Kidney epithelial cell (primary cell): Measurements from ENCODE around the gene RAPGEFL1. TPM values are rescaled to one million over a fixed set of nuclear protein-coding genes. Genes with fewer than 3 reads are reported as not detected.
"Not testable (repeated sequence)": the region's sequence is repeated elsewhere in the genome, so short reads cannot be mapped to it uniquely, and the experiment has no call there.

Experiments used
- DNase-seq: peaks from one replicate; pipeline ENCODE4 v3.0.0-alpha.2; 2010; ENCODE audit warnings: low read depth
- H3K27me3 ChIP-seq: 2 replicates; pipeline ENCODE4 v1.6.0; 2011; ENCODE audit warnings: low read length; ENCODE audit not compliant: control insufficient read depth, insufficient read depth
- H3K36me3 ChIP-seq: 2 replicates; pipeline ENCODE4 v1.5.1; 2011; ENCODE audit warnings: low read length; ENCODE audit not compliant: control insufficient read depth, insufficient read depth
- H3K4me3 ChIP-seq: 2 replicates; pipeline ENCODE4 v1.5.1; 2011; ENCODE audit warnings: low read depth, mild to moderate bottlenecking, control low read depth, low read length
- total RNA-seq: library from RNA; depleted of rRNA; stranded (reverse); fragments of >200 nt; gene quantifications from 2 replicates; pipeline ENCODE4 v1.2.3, GENCODE V29; 2015
- TF ChIP-seq, protein P1 (sequence below): IDR thresholded peaks from 2 replicates; pipeline ENCODE4 v1.5.1; 2011; ENCODE audit warnings: mild to moderate bottlenecking, moderate library complexity, low read length, control low read depth, inconsistent platforms; ENCODE audit not compliant: insufficient read depth, poor library complexity, severe bottlenecking

The RAPGEFL1 gene
- total RNA-seq, 1 donor from 2014 or later: 3.4 TPM

- Histone ChIP-seq H3K27me3 (no peaks in the 10 kb centered on the region), H3K4me3 (no peak overlapping the region), H3K36me3 (no peaks in the 10 kb centered on the region)
- DNase-seq: no peak
- TF ChIP-seq, protein P1, sequence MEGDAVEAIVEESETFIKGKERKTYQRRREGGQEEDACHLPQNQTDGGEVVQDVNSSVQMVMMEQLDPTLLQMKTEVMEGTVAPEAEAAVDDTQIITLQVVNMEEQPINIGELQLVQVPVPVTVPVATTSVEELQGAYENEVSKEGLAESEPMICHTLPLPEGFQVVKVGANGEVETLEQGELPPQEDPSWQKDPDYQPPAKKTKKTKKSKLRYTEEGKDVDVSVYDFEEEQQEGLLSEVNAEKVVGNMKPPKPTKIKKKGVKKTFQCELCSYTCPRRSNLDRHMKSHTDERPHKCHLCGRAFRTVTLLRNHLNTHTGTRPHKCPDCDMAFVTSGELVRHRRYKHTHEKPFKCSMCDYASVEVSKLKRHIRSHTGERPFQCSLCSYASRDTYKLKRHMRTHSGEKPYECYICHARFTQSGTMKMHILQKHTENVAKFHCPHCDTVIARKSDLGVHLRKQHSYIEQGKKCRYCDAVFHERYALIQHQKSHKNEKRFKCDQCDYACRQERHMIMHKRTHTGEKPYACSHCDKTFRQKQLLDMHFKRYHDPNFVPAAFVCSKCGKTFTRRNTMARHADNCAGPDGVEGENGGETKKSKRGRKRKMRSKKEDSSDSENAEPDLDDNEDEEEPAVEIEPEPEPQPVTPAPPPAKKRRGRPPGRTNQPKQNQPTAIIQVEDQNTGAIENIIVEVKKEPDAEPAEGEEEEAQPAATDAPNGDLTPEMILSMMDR: no peak
These were observed 25.9 kb downstream of the RAPGEFL1 start for GRCh38 chr17:40203131-40203530.

DNA sequence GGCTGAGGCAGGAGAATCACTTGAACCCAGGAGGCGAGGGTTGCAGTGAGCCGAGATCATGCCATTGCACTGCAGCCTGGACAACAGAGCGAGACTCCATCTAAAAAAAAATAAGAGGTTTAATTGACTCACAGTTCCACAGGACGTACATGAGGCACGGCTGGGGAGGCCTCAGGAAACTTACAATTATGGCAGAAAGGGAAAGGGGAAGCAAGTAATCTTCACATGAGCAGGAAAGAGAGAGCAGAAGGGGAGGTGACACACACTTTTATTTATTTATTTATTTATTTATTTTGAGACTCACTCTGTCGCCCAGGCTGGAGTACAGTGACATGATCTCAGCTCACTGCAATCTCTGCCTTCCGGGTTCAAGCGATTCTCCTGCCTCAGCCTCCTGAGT lies 28.9 kb downstream of the RAPGEFL1 start:
- H3K27me3 ChIP-seq, H3K4me3 ChIP-seq, DNase-seq, H3K36me3 ChIP-seq: not testable (repeated sequence)

- Histone ChIP-seq H3K36me3 (no peaks in the 10 kb centered on the region), H3K27me3 (no peaks in the 10 kb centered on the region), H3K4me3 (no peak overlapping the region)
- DNase-seq: no peak
- TF ChIP-seq, protein P1: no peak
These were observed 32.3 kb downstream of the RAPGEFL1 start for GRCh38 chr17:40209404-40210093.

- H3K36me3 ChIP-seq, H3K4me3 ChIP-seq, H3K27me3 ChIP-seq, DNase-seq: not testable (repeated sequence)
These were observed 36.6 kb downstream of the RAPGEFL1 start for GRCh38 chr17:40213914-40214313.

GRCh38 chr17:40218006-40218739 lies 40.9 kb downstream of the RAPGEFL1 start:
- DNase-seq: no peak
- Histone ChIP-seq H3K27me3 (no peaks in the 10 kb centered on the region), H3K36me3 (no peaks in the 10 kb centered on the region), H3K4me3 (no peak overlapping the region)
- TF ChIP-seq, protein P1: no peak

DNA sequence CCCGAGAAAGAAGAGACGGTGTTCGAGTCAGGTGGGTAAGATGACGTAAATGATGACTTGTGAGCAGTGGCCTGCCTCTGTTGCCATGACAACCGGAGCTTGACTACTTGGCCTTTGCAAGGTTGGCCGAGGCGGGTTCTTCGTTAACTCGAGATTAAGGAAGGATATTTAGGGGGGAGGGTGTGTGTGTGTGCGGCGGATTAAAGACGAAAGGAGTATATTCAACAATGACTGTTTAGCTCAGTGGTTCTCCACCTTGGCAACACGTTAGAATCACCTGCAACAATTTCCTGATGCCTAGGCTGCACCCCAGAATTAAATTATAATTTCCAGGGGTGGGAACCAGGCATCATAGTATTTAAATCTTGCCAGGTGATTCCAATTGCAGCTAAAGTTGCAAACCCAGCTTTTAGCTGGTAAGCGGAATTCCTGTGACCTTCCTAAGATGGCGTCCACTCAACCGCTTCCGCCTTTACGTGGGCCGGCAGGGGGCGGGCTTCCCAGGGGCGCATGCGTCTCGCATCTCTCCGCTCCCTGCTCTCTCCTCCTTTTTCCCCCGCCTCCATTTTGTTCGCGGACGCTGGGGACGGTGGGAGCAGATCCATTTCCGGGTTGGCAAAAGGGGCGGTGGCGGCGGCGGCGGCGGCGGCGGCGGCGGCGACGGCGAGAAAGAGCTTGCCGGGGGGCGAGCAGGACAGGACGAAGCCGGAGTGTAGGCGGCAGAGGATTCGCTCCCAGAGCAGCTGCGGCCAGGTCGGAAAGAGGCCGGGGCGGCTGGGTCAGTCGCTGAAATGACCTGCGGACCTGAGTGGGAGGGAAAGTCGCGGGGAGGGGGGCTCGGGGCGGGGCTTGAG lies 41.7 kb downstream of the RAPGEFL1 start, which contains the start of gene WIPF2:
WIPF2 (plus strand) TSS at position 565 of the 854 bp plus-strand sequence. CDS start 37,156 bp downstream, outside the sequence.
- TF ChIP-seq, protein P1: peak; percentile 80
- Histone ChIP-seq H3K36me3 (no peaks in the 10 kb centered on the region), H3K27me3 (no peaks in the 10 kb centered on the region), H3K4me3 (peak within 1 kb of the TSS; percentile 60)
- DNase-seq: peak; percentile 90
